Activated naive CD8-positive, alpha-beta T cell treated with anti-CD3 and anti-CD28 coated beads, Interleukin-2, amount 50 U/mL, for 16 hours (primary cell): ENCODE results near the gene FAM3A.
"Not testable (repeated sequence)": the region's sequence is repeated elsewhere in the genome, so short reads cannot be mapped to it uniquely, and the experiment has no call there.

Source experiments
- DNase-seq: peaks from one replicate; pipeline ENCODE4 v3.0.0-alpha.2; 2020; ENCODE audit warnings: low read depth, low spot score

FAM3A gene

GRCh38 chrX:154515966-154516655 is at the start of gene FAM3A:
FAM3A (minus strand) TSS chrX:154516232; CDS start chrX:154515772, 460 bp downstream.
- peak; percentile 83 for DNase-seq

GRCh38 chrX:154562295-154562694 is 46.3 kb upstream of the FAM3A start:
- not testable (repeated sequence) for DNase-seq

DNA sequence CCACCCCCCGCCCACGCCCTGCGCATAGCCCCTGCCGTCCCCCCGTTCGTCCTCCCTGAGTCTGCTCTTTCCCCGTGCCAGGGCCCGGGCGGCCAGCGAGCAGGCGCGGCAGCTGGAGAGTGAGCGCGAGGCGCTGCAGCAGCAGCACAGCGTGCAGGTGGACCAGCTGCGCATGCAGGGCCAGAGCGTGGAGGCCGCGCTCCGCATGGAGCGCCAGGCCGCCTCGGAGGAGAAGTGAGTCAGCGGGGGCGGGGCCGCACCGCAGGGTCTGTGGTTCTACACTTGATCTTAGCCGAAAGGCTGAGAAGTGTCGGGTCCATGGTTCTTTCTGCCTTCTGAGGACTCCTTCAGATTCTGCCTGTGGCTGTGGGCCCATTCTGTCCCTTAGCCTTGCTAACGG is 44.3 kb upstream of the FAM3A start:
- DNase-seq: not testable (repeated sequence)

DNA sequence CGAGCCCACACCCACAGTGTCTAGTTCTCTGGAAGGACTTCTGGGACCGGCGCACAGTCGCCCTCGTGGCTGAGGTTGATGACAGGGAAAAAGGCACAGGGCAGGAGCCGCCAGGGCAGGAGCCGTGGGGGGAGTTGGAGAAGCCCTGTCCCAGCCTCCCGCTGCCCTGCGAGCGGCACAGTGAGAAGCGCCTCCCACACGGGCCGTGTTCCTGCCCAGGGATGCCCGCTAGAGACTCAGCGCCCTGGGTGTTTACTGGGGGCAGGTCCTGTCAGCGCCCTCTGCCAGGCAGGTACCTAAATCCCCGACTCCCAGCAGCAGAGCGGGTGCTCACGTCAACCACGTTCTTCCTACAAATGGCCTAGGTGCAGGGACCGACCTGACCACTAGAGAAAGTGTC is 42.9 kb upstream of the FAM3A start:
- not testable (repeated sequence) for DNase-seq

DNA sequence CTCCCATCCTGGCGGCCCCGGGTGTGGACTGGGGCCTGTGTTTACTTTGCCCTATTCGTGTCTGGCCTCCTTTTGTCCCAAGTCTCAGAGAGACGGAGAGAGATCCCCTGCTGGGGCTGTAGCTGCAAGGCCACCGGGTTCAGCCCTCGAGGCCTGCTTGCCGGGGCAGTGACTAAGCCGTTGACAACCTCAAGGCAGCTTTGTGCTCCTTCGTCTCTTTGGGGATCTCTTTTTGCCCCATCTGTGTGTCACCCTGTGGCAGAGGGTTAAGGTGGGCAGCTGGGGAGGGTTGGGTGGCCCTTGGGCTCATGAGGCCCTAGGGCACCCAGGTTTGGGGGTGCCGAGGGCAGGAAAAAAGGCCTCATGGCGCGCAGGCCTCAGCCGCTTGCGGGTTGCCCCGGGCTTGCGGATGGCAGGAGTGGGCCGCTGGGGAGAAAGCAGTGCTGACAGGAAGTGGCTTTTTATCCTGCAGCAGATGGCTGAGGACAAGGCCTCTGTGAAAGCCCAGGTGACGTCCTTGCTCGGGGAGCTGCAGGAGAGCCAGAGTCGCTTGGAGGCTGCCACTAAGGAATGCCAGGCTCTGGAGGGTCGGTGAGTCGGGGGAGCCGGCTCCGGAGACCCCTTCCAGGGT is 42.1 kb upstream of the FAM3A start:
- DNase-seq: not testable (repeated sequence)

DNA sequence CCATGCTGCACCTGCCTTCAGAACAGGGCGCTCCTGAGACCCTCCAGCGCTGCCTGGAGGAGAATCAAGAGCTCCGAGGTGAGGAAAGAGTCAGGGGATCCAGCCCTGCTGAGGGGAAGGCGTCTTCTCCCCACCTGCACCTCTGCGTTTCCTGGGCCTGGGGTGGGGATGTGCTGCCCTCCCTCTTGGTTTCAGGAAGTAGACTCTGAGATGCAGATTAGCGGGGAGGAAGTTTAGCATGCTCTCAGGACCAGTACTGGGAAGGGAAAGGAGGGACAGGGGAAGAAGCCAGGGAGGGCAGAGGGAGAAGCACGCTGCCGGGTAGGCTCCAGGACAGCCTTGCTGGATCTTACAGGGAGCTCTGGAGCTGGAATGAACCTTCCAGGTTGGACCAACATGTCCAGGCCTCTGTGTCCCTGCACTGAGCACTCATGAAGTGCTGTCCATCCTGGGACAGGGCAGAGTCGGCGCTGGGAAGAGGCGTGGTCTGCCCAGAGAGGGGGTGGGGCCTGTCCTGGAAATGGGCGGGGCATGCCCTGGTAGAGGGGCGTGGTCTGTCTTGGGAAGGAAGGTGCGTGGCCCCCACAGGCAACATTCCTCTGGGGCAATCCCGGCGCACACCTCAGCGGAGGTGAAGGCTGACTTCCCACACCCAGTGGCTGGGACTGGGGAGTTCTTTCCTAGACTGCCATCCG is 36.2 kb upstream of the FAM3A start:
- DNase-seq: not testable (repeated sequence)

GRCh38 chrX:154549766-154550165 is 33.7 kb upstream of the FAM3A start:
- no peak for DNase-seq

DNA sequence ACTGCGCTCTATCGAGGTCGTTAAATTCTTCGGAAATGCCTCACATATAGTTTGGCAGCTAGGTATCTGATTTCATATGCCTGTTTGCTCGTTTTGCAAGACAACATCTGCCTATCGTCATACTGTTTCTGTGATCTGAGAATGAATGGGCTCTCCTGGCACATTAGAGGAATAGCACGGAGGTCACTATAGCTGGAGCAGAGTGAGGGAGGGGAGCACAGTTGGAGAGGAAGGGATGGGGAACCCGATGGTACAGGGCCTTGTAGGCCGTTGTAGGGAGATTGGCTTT is 31.9 kb upstream of the FAM3A start:
- DNase-seq: no peak

GRCh38 chrX:154547245-154548027 is 31.4 kb upstream of the FAM3A start, which contains the start of gene IKBKG:
IKBKG (plus strand) TSS chrX:154547620; CDS start chrX:154552003, 4,383 bp downstream.
- DNase-seq: peak; percentile 65

GRCh38 chrX:154546354-154547244 is 30.6 kb upstream of the FAM3A start, which contains the start of gene G6PD:
G6PD (minus strand) TSS chrX:154546846; CDS start chrX:154546155, 691 bp downstream.
- DNase-seq: peak; percentile 46

GRCh38 chrX:154545673-154546274 is 29.7 kb upstream of the FAM3A start:
- DNase-seq: no peak

DNA sequence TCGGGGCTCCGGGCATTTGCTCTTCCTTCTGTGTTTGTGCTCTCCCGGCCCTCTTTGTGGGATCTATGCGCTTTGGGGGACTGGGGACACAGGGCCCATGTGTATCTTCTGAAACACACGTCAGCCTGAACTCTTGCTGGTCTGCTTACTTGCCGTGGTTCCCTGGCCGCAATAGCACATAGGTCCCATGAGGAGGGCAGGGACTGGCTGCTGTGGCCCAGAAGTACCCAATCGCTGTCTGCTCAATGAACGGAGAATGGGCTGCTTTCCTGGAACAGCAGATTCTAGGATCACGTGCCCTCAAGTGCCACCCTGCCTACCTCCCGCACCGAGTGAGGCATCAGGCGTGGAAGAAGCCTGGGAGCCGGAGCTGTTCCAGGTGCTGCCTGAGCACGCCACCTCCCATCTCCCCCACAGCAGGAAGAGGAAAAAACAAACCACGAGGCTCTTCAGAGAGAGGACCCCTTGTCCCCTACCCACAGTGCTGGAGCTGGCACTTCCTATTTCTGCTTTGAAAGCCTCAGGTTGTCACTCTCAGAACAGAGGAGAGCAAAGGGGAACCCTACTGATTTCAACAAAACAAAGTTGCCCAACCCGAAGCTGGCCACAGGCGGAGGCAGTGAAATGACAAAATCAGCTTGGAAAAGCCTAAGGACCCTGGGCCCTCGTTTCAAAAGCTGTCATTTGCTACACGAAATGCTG is 26.8 kb upstream of the FAM3A start:
- DNase-seq: no peak

- DNase-seq: peak; percentile 30
Observed at GRCh38 chrX:154541896-154542722, 26.1 kb upstream of the FAM3A start.

- DNase-seq: no peak
Observed at GRCh38 chrX:154541589-154541895, 25.5 kb upstream of the FAM3A start.

GRCh38 chrX:154540897-154541535 is 25.0 kb upstream of the FAM3A start:
- DNase-seq: no peak

GRCh38 chrX:154540365-154540764 is 24.3 kb upstream of the FAM3A start:
- DNase-seq: not testable (repeated sequence)

DNA sequence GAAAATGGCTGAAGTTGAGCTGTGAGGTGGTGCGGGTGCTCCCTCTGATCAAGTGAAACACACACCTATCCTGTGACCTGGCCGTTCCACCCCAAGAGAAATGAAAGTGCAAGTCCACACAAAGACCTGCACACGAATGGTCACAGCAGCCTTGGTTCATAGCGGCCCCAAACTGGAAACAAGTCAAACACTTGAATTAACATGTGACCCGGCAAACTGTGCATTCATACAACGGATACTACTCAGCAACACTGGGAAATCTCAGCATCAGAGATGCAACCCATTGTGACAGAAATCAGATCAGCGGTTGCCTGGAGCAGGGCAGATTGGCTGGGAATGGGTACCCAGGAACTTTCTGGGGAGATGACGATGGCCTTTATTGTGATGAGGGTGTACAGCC is 23.0 kb upstream of the FAM3A start:
- no peak for DNase-seq

DNA sequence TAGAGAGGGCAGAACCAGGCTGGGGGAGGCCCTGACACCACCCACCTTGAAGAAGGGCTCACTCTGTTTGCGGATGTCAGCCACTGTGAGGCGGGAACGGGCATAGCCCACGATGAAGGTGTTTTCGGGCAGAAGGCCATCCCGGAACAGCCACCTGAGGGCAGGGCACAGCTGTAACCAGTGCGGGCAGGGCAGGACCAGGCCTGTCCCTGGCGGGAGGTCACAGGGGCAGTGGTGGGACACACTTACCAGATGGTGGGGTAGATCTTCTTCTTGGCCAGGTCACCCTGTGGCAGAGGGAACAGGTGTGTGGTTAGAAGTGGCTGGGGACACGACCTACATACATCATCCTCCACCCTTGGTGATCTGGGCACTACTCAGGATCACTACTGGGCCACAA is 19.9 kb upstream of the FAM3A start:
- no peak for DNase-seq
